ENCODE results near the gene ELK3. TPM values are rescaled to one million over a fixed set of nuclear protein-coding genes. Genes with fewer than 3 reads are reported as not detected.

Gene ELK3
- total and polyA plus RNA-seq, 2 of the 13 experiments (the other 11 are each of a cell fraction or from before 2014, with no cell fraction given) = 2.9 to 3.2 TPM

- Histone ChIP-seq H4K20me1 (ENCODE audit: insufficient read depth, low read length) (no peaks in the 10 kb centered on the region), H2AFZ (ENCODE audit: low read length) (no peak overlapping the region), H3K4me2 (ENCODE audit: low read depth, low read length) (no peak overlapping the region), H3K9ac (ENCODE audit: insufficient read depth, low read depth, low read length) (no peak overlapping the region), H3K4me1 (ENCODE audit: insufficient read depth, low read length) (no peaks in the 10 kb centered on the region), H3K4me3 (replicated peaks in 1 of 3; ENCODE audit: insufficient read depth in 1 of 3, low read depth in 2 of 3, low read length in 3 of 3) (no peak overlapping the region), H3K9me3 (ENCODE audit: low read length) (no peaks in the 10 kb centered on the region), H3K36me3 (replicated peaks in 1 of 2; ENCODE audit: control insufficient read depth in 1 of 2, insufficient read depth in 2 of 2, low read length in 2 of 2) (peaks cover 3 to 26% of the 10 kb centered on the region in 2 experiments; a peak in 4 of 5 replicates), H3K79me2 (ENCODE audit: insufficient read depth, low read length) (no peaks in the 10 kb centered on the region), H3K27me3 (ENCODE audit: control insufficient read depth in 1 of 2, insufficient read depth in 2 of 2, low read length in 2 of 2) (no peaks in the 10 kb centered on the region), H3K27ac (ENCODE audit: extremely low read length, insufficient read depth, low read length) (no peak overlapping the region)
- intact Hi-C loops (cut with micrococcal nuclease; ENCODE audit: unreplicated experiment) (loop anchor here (5.0 kb wide), 1 partner anchor 1054 kb away; the partner anchor contains the start of genes FGD6 and VEZT), in situ Hi-C loops (cut with HindIII; ENCODE audit: extremely low pct_ligation_motif_present, low pct_unique_long_range_greater_than_20kb) (no loop called here)
- DNase-seq (ENCODE audit: low spot score) (no peak), FAIRE-seq (no peak), ATAC-seq (no peak)
- no TSS peak for BruUV-seq (replicated peaks)
- 88% methylated on average over 8 of the region's 8 CpGs for WGBS (ENCODE audit: low lambda C conversion rate)
- TF ChIP-seq ZNF503 (CRISPR knock-in tag; IDR thresholded peaks at IDR 0.05) (no peak), HNRNPLL (IDR thresholded peaks at IDR 0.05; ENCODE audit: low read depth, low read length, poor library complexity, severe bottlenecking) (no peak), ZNF747 (CRISPR knock-in tag; IDR thresholded peaks at IDR 0.05; ENCODE audit: borderline replicate concordance) (no peak), REST (IDR thresholded peaks at IDR 0.05; ENCODE audit: borderline replicate concordance in 1 of 2, low read depth in 1 of 2, low read length in 2 of 2) (no peak), CEBPG (CRISPR knock-in tag; IDR thresholded peaks at IDR 0.05) (no peak), CBX1 (IDR thresholded peaks at IDR 0.05; ENCODE audit: low read depth) (no peak), HMG20B (CRISPR knock-in tag; conservative IDR thresholded peaks at IDR 0.05) (no peak), ZNF724P (CRISPR knock-in tag; IDR thresholded peaks at IDR 0.05; ENCODE audit: borderline replicate concordance) (no peak), TRAFD1 (CRISPR knock-in tag; IDR thresholded peaks at IDR 0.05; ENCODE audit: borderline replicate concordance) (no peak), AGO2 (optimal IDR thresholded peaks at IDR 0.05; ENCODE audit: low read depth, low read length) (no peak), SAFB2 (CRISPR knock-in tag; IDR thresholded peaks at IDR 0.05; ENCODE audit: borderline replicate concordance, low read depth) (no peak)
- CTCF ChIA-PET (ENCODE audit: low intra/inter-chr PET ratio, low total read pairs) = no interaction called here
- POLR2A ChIA-PET = interaction anchor here (0.7 kb wide), 1 partner anchor 127 kb away, joined by 3 read pairs; no protein-coding TSS in a partner anchor
Measured at GRCh38 chr12:96271469-96272199, 77.5 kb downstream of the ELK3 start.

Data from HepG2 (cell line).